Neural progenitor cell (in vitro differentiated cells): Measurements from ENCODE around the gene IFNA13.

Source experiments
- CTCF ChIP-seq: fragments of 200-600 bp; sonication (generic); IDR thresholded peaks from 2 replicates; pipeline ENCODE4 v1.5.1; 2017; ENCODE audit warnings: antibody characterized with exemption, mild to moderate bottlenecking
- EZH2 ChIP-seq: fragments of 200-600 bp; sonication (generic); IDR thresholded peaks from 2 replicates; pipeline ENCODE4 v1.6.1; 2017; ENCODE audit warnings: antibody characterized with exemption, mild to moderate bottlenecking, moderate library complexity

DNA sequence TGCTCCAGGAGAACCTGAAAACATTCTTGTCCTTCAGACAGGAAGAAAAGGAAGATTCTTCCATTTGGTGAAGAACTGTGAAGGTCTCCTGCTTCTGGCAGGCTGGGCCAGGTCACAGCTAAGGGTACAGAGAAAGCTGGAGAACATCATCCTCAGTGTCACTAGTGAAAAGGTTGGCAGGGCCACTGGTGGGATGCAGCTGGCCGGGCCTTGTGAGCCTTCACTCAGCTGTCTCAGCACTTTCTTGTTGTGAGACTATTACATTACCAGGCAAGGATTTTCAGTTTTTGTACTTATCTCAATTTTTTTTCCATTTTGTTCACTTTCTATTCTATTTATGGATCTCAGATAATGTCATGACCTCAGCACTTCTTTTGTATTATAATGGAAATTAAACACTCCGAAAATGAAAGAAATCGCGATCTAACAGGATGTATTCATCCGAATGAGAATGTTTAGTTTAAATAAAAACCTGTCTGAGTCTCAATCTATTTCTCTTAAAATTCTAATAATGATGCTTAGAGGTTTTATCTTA lies 31.2 kb upstream of the IFNA13 start:
- TF ChIP-seq CTCF (no peak), EZH2 (no peak)
